ENCODE results near the gene CACNA1S. TPM values are rescaled to one million over a fixed set of nuclear protein-coding genes. Genes with fewer than 3 reads are reported as not detected.

The CACNA1S gene
- polyA plus RNA-seq, 3 donors = 0.51 to 0.76 (median 0.51) TPM

GRCh38 chr1:201140235-201140940 lies 28.2 kb upstream of the CACNA1S start:
- DNase-seq = no peak

GRCh38 chr1:201139756-201140155 lies 27.5 kb upstream of the CACNA1S start:
- DNase-seq = no peak

GRCh38 chr1:201139306-201139705 lies 27.1 kb upstream of the CACNA1S start:
- DNase-seq = no peak

- DNase-seq = no peak
Observed at GRCh38 chr1:201138311-201138840, 26.1 kb upstream of the CACNA1S start.

- DNase-seq = no peak
Observed at GRCh38 chr1:201137579-201138310, 25.5 kb upstream of the CACNA1S start.

DNA sequence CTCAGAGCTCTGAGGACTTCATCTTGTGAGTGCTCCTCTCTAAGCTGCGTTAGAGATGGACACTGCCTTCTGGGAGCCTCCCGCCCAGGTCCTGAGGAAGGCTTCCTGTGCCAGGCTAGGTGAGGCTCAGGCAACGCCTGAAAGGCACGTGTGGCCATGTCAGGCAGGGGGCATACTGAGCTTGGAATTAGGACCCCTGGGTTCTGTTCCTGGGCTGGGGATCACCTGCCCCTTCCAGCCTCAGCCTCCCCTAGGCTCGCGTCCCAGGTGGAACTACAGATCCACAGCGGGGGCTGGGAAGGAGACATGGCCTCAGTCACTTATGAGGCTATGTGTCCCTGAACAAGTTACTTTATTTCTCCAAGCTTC lies 24.8 kb upstream of the CACNA1S start:
- no peak for DNase-seq

DNA sequence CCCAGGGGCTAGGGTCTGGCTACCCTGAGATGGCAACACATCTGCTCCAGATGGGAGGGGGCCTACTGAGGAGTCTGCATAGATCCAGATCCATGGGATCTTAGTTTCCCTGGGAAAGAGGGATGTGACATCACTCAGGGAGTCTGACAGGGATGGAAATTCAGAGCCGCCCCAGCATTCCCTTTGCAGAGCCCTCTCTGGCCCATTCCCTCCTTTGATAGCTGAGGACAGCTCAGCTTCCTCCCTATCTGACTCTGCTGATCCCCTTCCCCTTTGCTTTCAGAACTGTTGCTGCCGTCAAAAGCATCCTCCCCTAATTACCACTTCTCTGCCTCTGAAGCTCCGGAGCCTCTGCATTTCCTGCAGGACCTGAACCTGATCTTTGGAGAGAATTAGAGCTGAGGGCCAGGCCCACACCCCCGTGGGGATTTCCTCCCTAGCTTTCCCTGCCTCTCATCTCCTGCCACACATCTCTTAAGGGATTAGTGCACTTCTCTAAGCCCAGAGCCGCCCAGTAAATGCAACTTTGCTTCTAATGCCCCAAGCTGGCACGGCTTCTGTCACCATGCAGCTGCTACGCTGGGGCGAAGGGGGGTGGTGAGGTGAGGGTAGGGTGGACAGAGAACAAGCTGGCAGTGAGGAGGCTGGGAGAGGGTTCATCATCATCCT lies 24.3 kb upstream of the CACNA1S start:
- DNase-seq = no peak

- DNase-seq = no peak
Observed at GRCh38 chr1:201134405-201134804, 22.2 kb upstream of the CACNA1S start.

- DNase-seq = no peak
Observed at GRCh38 chr1:201131398-201131797, 19.2 kb upstream of the CACNA1S start.

DNA sequence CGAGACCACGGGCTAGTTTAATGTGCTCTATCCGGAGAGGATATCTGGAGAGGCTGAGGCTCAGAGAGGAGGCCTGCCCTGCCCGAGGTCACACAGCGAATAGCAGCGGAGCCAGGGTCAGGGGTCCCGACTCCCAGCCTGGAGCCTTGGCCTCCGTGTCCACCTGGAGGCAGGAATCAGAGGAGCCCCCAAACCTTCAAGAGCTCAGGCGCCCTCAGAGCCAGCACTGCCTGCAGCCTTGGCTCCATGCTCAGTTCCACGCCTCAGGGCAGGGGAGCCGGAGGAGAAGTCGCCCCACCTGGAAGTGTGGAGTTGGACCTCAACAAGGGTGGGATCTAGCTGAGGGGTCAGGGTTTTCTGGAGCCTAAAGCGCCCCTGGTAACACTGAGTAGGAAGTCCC lies 16.7 kb upstream of the CACNA1S start:
- DNase-seq = no peak

GRCh38 chr1:201128476-201128875 lies 16.2 kb upstream of the CACNA1S start:
- no peak for DNase-seq

- no peak for DNase-seq
Observed at GRCh38 chr1:201127755-201128455, 15.7 kb upstream of the CACNA1S start.

GRCh38 chr1:201126832-201127754 lies 14.9 kb upstream of the CACNA1S start, which contains the start of gene ASCL5:
TSS of gene ASCL5 (minus strand) at chr1:201127184. CDS start at chr1:201115372, 11,812 bp downstream.
- DNase-seq = no peak

- DNase-seq = no peak
Observed at GRCh38 chr1:201126463-201126831, 14.2 kb upstream of the CACNA1S start.

GRCh38 chr1:201125800-201126199 lies 13.6 kb upstream of the CACNA1S start:
- no peak for DNase-seq

DNA sequence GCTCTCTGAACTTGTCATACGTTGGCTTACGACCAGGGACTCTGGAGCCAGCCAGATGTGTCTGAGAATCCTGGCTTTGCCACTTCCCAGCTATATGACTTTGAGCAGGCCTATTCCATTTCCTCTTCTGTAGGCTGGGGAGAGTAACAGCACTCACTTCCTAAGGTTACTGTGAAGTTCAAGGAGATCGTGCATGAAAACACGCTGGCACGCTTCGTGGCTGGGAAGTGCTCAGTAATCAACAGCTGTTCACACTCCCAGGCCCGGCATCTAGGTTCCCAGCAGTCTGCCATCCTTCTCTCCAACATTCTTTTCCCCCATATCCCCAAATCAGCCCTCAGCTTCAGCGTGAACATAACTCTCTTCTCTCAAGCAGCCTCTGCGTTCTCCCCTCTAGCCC lies 12.8 kb upstream of the CACNA1S start:
- DNase-seq = no peak

- no peak for DNase-seq
Observed at GRCh38 chr1:201123866-201124265, 11.6 kb upstream of the CACNA1S start.

DNA sequence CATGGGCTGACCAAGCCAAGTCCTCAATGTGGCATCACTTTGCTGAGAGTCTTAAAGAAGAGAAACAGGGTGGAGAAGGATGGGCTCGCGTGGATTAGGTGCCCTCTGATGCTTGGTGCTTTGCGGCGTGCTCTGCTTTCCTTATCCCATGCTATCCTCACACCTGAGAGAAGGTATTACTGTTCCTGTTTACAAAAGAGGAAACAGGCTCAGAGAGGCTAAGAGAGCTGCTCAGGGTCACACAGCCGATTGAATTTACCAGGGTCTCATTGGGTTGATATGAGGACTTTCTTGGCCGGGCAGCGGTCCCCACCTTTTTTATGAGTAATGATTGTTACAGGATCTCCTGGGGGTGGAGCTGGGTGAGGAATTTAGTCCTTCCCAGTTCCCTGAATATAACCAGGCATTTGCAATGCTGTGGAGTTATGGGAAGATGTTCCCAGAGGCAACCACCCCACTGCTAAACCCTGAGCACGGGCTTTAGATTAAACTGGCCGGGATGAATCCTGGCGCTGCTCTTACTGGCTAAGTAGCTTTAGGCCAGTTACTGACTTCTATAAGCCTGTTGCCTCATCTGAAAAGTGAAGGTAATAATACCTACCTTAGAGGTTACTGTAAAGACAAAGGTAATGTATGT lies 10.2 kb upstream of the CACNA1S start:
- DNase-seq = no peak

- no peak for DNase-seq
Observed at GRCh38 chr1:201119206-201120197, 7.3 kb upstream of the CACNA1S start.

Measured in renal pelvis (tissue), 4 donors.